Prostate gland (tissue), 2 donors: ENCODE results near the gene MRM3.

Experiments
- POLR2A ChIP-seq: fragments of 450-650 bp; IDR thresholded peaks from one replicate; pipeline ENCODE4 v1.6.1; 2016; ENCODE audit warnings: antibody characterized with exemption, mild to moderate bottlenecking
- TF ChIP-seq, protein P1 (sequence below), 4 experiments: fragments of 200-600 bp in 2 of 4; fragments of 450-650 bp in 2 of 4; sonication (generic) in 2 of 4; IDR thresholded peaks; 1 replicate in 3 of 4; 2 replicates in 1 of 4; pipeline ENCODE4 v1.5.1; 2016 to 2019; ENCODE audit warnings: antibody characterized with exemption in 4 of 4, mild to moderate bottlenecking in 2 of 4, moderate library complexity in 2 of 4

DNA sequence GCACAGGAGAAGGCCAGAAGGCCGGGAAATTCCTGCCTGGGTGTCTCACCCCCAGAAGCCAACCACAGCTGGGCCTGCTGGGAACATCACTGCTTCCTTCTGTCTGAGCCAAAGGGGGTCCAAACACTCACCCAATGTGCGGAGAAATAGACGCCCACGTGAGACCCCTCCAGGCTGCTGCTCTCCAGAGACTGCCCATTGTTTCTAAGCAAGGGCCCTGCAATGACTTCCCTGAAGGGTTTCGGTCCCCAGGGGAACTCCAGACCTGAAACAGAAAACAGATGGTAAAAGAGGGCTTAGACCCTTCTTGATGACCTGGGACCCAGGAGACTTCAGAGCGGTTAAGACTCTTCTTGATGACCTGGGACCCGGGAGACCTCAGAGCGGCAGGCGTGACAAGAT lies 41.3 kb downstream of the MRM3 start:
- TF ChIP-seq POLR2A: no peak
- TF ChIP-seq, protein P1, sequence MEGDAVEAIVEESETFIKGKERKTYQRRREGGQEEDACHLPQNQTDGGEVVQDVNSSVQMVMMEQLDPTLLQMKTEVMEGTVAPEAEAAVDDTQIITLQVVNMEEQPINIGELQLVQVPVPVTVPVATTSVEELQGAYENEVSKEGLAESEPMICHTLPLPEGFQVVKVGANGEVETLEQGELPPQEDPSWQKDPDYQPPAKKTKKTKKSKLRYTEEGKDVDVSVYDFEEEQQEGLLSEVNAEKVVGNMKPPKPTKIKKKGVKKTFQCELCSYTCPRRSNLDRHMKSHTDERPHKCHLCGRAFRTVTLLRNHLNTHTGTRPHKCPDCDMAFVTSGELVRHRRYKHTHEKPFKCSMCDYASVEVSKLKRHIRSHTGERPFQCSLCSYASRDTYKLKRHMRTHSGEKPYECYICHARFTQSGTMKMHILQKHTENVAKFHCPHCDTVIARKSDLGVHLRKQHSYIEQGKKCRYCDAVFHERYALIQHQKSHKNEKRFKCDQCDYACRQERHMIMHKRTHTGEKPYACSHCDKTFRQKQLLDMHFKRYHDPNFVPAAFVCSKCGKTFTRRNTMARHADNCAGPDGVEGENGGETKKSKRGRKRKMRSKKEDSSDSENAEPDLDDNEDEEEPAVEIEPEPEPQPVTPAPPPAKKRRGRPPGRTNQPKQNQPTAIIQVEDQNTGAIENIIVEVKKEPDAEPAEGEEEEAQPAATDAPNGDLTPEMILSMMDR (IDR thresholded peaks at IDR 0.05): no peak
